Gastroesophageal sphincter (tissue), 3 donors: Measurements from ENCODE around the gene PPP1R3E.

ENCODE experiments used
- CTCF ChIP-seq, 4 experiments: fragments of 200-600 bp in 2 of 4; fragments of 450-650 bp in 2 of 4; sonication (generic) in 1 of 4; IDR thresholded peaks; one replicate each; pipeline ENCODE4 v1.5.1; 2017 to 2019; ENCODE audit warnings: antibody characterized with exemption in 4 of 4, mild to moderate bottlenecking in 2 of 4, moderate library complexity in 2 of 4
- EP300 ChIP-seq: sonication (generic); formaldehyde crosslinking; IDR thresholded peaks from one replicate; pipeline ENCODE4 v1.6.1; 2017; ENCODE audit warnings: antibody characterized with exemption, mild to moderate bottlenecking
- POLR2A ChIP-seq, 2 donors: fragments of 450-650 bp; IDR thresholded peaks; one replicate each; pipeline ENCODE4 v1.6.1; 2017; ENCODE audit warnings: antibody characterized with exemption in 2 of 2, mild to moderate bottlenecking in 2 of 2, moderate library complexity in 1 of 2

GRCh38 chr14:23320584-23321571, 18.2 kb upstream of the PPP1R3E start, which contains the start of gene PABPN1:
- no peak for TF ChIP-seq CTCF (IDR thresholded peaks at IDR 0.05)
- TF ChIP-seq EP300 = no peak
- TF ChIP-seq POLR2A (IDR thresholded peaks at IDR 0.05) = peak; percentile 6 to 64
